DOHH2 (cell line): ENCODE measurements around the gene BRMS1L.

ENCODE experiments used
- EZH2phosphoT487 ChIP-seq: fragments of 200-600 bp; sonication (generic); IDR thresholded peaks from 2 replicates; pipeline ENCODE4 v1.6.1; 2017; ENCODE audit warnings: borderline replicate concordance, mild to moderate bottlenecking, antibody characterized with exemption, low read length, moderate library complexity, mixed read lengths
- TF ChIP-seq, protein P1 (sequence below): fragments of 200-600 bp; sonication (generic); IDR thresholded peaks from one replicate; pipeline ENCODE4 v1.5.1; 2014; ENCODE audit warnings: antibody characterized with exemption, mild to moderate bottlenecking, low read depth, low read length; ENCODE audit not compliant: poor library complexity, severe bottlenecking

DNA sequence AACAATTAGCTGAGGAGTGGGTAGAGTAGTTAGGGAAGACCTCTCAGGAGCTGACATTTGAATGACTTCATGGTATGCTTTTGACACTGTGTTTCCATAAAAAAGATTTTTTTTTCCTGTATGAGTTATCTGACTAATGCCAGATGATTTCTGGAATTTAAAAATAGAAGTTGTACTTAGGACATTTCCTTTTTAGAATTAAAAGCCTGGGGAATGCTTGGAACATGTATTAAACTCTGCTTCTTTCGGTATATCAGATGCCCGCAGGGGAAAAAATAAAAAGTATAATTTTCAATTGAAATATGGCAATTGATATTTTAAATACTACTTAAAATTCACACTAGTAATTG, 41.1 kb downstream of the BRMS1L start:
- TF ChIP-seq, protein P1, sequence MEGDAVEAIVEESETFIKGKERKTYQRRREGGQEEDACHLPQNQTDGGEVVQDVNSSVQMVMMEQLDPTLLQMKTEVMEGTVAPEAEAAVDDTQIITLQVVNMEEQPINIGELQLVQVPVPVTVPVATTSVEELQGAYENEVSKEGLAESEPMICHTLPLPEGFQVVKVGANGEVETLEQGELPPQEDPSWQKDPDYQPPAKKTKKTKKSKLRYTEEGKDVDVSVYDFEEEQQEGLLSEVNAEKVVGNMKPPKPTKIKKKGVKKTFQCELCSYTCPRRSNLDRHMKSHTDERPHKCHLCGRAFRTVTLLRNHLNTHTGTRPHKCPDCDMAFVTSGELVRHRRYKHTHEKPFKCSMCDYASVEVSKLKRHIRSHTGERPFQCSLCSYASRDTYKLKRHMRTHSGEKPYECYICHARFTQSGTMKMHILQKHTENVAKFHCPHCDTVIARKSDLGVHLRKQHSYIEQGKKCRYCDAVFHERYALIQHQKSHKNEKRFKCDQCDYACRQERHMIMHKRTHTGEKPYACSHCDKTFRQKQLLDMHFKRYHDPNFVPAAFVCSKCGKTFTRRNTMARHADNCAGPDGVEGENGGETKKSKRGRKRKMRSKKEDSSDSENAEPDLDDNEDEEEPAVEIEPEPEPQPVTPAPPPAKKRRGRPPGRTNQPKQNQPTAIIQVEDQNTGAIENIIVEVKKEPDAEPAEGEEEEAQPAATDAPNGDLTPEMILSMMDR = no peak
- TF ChIP-seq EZH2phosphoT487 = no peak
